ENCODE results near the gene ST6GALNAC3. TPM values are rescaled to one million over a fixed set of nuclear protein-coding genes. Genes with fewer than 3 reads are reported as not detected.

ST6GALNAC3 gene
- total and polyA plus RNA-seq, 3 donors from 2014 or later, result 0.46 to 0.87 (median 0.74) TPM

- DNase-seq, result no peak
- H3K4me3 ChIP-seq, result no peak overlapping the region
- no peak for TF ChIP-seq POLR2A (IDR thresholded peaks at IDR 0.05)
- no peak for TF ChIP-seq CTCF (IDR thresholded peaks at IDR 0.05)
- no peaks in the 10 kb centered on the region for H3K27me3 ChIP-seq
- intact Hi-C loops (cut with DNase I; ENCODE audit: low total_unique reads), result no loop called here
- H3K36me3 ChIP-seq (ENCODE audit: low read depth, missing control alignments), result no peaks in the 10 kb centered on the region
- WGBS, 2 donors, result 54 to 61% methylated on average over 7 of the region's 7 CpGs
- no peak overlapping the region for H3K27ac ChIP-seq
- H3K9me3 ChIP-seq, result no peaks in the 10 kb centered on the region
- no peaks in the 10 kb centered on the region for H3K4me1 ChIP-seq
These were observed 436.4 kb downstream of the ST6GALNAC3 start for GRCh38 chr1:76510672-76511557.

- no peak for DNase-seq
- no peak for TF ChIP-seq POLR2A (IDR thresholded peaks at IDR 0.05)
- Histone ChIP-seq H3K36me3 (ENCODE audit: low read depth, missing control alignments) (no peaks in the 10 kb centered on the region), H3K4me3 (no peak overlapping the region), H3K27ac (no peak overlapping the region), H3K9me3 (no peaks in the 10 kb centered on the region), H3K4me1 (no peaks in the 10 kb centered on the region), H3K27me3 (no peaks in the 10 kb centered on the region)
- WGBS, 2 donors, result 50 to 70% methylated on average over 5 of the region's 5 CpGs
- intact Hi-C loops (cut with DNase I; ENCODE audit: low total_unique reads), result no loop called here
These were observed 437.1 kb downstream of the ST6GALNAC3 start for GRCh38 chr1:76511558-76512179.

- H3K4me1 ChIP-seq, result no peaks in the 10 kb centered on the region
- intact Hi-C loops (cut with DNase I; ENCODE audit: low total_unique reads), result no loop called here
- H3K4me3 ChIP-seq, result no peak overlapping the region
- H3K36me3 ChIP-seq (ENCODE audit: low read depth, missing control alignments), result no peaks in the 10 kb centered on the region
- no peak overlapping the region for H3K27ac ChIP-seq
- DNase-seq, result no peak
- H3K9me3 ChIP-seq, result no peaks in the 10 kb centered on the region
- TF ChIP-seq CTCF (IDR thresholded peaks at IDR 0.05) (no peak), POLR2A (IDR thresholded peaks at IDR 0.05) (no peak)
- 81 to 86% methylated on average over 3 of the region's 3 CpGs for WGBS, 2 donors
- H3K27me3 ChIP-seq, result no peaks in the 10 kb centered on the region
These were observed 456.4 kb downstream of the ST6GALNAC3 start for GRCh38 chr1:76530953-76531352.

- no peak for DNase-seq
- H3K27ac ChIP-seq, result no peak overlapping the region
- no peak overlapping the region for H3K4me3 ChIP-seq
- H3K36me3 ChIP-seq (ENCODE audit: low read depth, missing control alignments), result no peaks in the 10 kb centered on the region
- H3K4me1 ChIP-seq, result no peaks in the 10 kb centered on the region
- TF ChIP-seq CTCF (IDR thresholded peaks at IDR 0.05) (no peak), POLR2A (IDR thresholded peaks at IDR 0.05) (no peak)
- intact Hi-C loops (cut with DNase I; ENCODE audit: low total_unique reads), result no loop called here
- 39 to 48% methylated on average over 2 of the region's 2 CpGs for WGBS, 2 donors
- H3K27me3 ChIP-seq, result no peaks in the 10 kb centered on the region
- no peaks in the 10 kb centered on the region for H3K9me3 ChIP-seq
These were observed 467.1 kb downstream of the ST6GALNAC3 start for GRCh38 chr1:76541618-76542017.

GRCh38 chr1:76542359-76542758 lies 467.8 kb downstream of the ST6GALNAC3 start:
- no peak for TF ChIP-seq CTCF (IDR thresholded peaks at IDR 0.05)
- no peak for TF ChIP-seq POLR2A (IDR thresholded peaks at IDR 0.05)
- intact Hi-C loops (cut with DNase I; ENCODE audit: low total_unique reads), result no loop called here
- no peak for DNase-seq
- no peaks in the 10 kb centered on the region for H3K9me3 ChIP-seq
- H3K4me3 ChIP-seq, result no peak overlapping the region
- H3K36me3 ChIP-seq (ENCODE audit: low read depth, missing control alignments), result no peaks in the 10 kb centered on the region
- no peaks in the 10 kb centered on the region for H3K27me3 ChIP-seq
- no peaks in the 10 kb centered on the region for H3K4me1 ChIP-seq
- H3K27ac ChIP-seq, result no peak overlapping the region

Data from testis (tissue), 3 donors.